Parathyroid adenoma (tissue), 2 donors: Measurements from ENCODE around the gene DOCK4.

Source experiments
- H2AFZ ChIP-seq: fragments of 300-600 bp; sonication (generic); one replicate; pipeline ENCODE4 v1.7.0; 2017; ENCODE audit warnings: antibody characterized with exemption, mild to moderate bottlenecking
- H3K27ac ChIP-seq: fragments of 300-600 bp; sonication (generic); one replicate; pipeline ENCODE4 v1.7.0; 2017
- H3K27me3 ChIP-seq: fragments of 300-600 bp; sonication (generic); one replicate; pipeline ENCODE4 v1.7.0; 2017; ENCODE audit warnings: low read length; ENCODE audit not compliant: control insufficient read depth, insufficient read depth
- H3K36me3 ChIP-seq: fragments of 300-600 bp; sonication (generic); one replicate; pipeline ENCODE4 v1.7.0; 2017; ENCODE audit warnings: low read length; ENCODE audit not compliant: control insufficient read depth, insufficient read depth
- H3K4me1 ChIP-seq: fragments of 300-600 bp; sonication (generic); one replicate; pipeline ENCODE4 v1.7.0; 2017; ENCODE audit warnings: control low read depth
- H3K4me2 ChIP-seq: fragments of 300-600 bp; sonication (generic); one replicate; pipeline ENCODE4 v1.7.0; 2017; ENCODE audit warnings: low read length
- H3K4me3 ChIP-seq: fragments of 300-600 bp; sonication (generic); one replicate; pipeline ENCODE4 v1.7.0; 2017; ENCODE audit warnings: low read depth, low read length
- H3K79me2 ChIP-seq: fragments of 300-600 bp; sonication (generic); one replicate; pipeline ENCODE4 v1.7.0; 2017; ENCODE audit warnings: control low read depth
- H3K9ac ChIP-seq: fragments of 300-600 bp; sonication (generic); one replicate; pipeline ENCODE4 v1.7.0; 2017; ENCODE audit warnings: mild to moderate bottlenecking
- H3K9me3 ChIP-seq: fragments of 300-600 bp; sonication (generic); one replicate; pipeline ENCODE4 v1.7.0; 2017; ENCODE audit warnings: low read length; ENCODE audit not compliant: control insufficient read depth
- TF ChIP-seq, protein P1 (sequence below): fragments of 300-600 bp; sonication (generic); IDR thresholded peaks from one replicate; pipeline ENCODE4 v1.7.0; 2017; ENCODE audit warnings: antibody characterized with exemption, mild to moderate bottlenecking
- donor health status: primary hyperparathyroidism.

DOCK4 gene

DNA sequence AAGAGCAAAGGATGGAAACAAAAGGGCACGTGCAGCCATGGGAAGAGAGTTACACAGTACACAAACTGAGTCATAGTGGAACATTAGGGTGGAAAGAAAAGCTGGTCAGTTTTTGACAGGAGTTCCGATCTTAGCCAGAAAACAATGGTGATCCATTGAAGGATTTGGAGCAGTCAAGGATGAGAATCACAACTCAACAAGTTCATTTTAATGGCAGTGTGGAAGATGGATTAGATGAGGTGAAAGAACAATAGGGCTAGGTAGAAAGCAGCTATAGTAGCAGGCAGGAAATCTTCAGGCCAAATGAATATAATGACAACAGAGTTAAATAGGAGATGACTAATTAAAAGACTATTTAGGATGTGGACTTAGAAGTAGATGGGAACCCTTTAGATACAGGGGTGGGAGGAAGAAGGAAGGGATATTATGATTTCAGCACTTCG, 136.3 kb downstream of the DOCK4 start:
- Histone ChIP-seq H3K4me3 (no peak overlapping the region), H3K27ac (no peak overlapping the region), H3K36me3 (no peaks in the 10 kb centered on the region), H3K79me2 (no peaks in the 10 kb centered on the region), H3K27me3 (no peaks in the 10 kb centered on the region), H3K4me1 (peaks cover 10% of the 10 kb centered on the region), H3K9me3 (no peaks in the 10 kb centered on the region), H3K4me2 (no peak overlapping the region), H2AFZ (no peak overlapping the region), H3K9ac (no peak overlapping the region)
- TF ChIP-seq, protein P1, sequence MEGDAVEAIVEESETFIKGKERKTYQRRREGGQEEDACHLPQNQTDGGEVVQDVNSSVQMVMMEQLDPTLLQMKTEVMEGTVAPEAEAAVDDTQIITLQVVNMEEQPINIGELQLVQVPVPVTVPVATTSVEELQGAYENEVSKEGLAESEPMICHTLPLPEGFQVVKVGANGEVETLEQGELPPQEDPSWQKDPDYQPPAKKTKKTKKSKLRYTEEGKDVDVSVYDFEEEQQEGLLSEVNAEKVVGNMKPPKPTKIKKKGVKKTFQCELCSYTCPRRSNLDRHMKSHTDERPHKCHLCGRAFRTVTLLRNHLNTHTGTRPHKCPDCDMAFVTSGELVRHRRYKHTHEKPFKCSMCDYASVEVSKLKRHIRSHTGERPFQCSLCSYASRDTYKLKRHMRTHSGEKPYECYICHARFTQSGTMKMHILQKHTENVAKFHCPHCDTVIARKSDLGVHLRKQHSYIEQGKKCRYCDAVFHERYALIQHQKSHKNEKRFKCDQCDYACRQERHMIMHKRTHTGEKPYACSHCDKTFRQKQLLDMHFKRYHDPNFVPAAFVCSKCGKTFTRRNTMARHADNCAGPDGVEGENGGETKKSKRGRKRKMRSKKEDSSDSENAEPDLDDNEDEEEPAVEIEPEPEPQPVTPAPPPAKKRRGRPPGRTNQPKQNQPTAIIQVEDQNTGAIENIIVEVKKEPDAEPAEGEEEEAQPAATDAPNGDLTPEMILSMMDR, result no peak

DNA sequence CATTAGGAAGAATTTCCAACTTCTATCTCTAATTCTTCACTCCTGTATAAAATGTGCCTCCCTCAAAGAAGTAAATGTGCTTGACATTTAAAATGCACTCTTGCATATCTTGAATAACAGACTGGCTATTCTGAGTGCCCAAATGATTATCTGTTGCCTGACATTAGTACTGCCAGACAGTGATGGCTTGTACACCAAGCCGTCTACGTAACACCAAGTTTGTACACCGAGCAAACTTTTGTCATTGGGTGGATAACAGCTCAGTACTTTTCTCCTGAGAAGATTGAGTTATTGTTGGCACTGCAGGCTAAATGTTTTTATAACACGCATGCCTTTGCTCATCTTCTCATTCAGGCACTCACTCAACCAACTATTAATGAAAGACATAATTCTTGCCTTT, 137.2 kb downstream of the DOCK4 start:
- H2AFZ ChIP-seq, result no peak overlapping the region
- H3K27me3 ChIP-seq, result no peaks in the 10 kb centered on the region
- no peaks in the 10 kb centered on the region for H3K79me2 ChIP-seq
- H3K4me3 ChIP-seq, result no peak overlapping the region
- TF ChIP-seq, protein P1, result no peak
- H3K9me3 ChIP-seq, result no peaks in the 10 kb centered on the region
- H3K4me2 ChIP-seq, result no peak overlapping the region
- no peak overlapping the region for H3K27ac ChIP-seq
- H3K4me1 ChIP-seq, result peaks cover 10% of the 10 kb centered on the region
- no peak overlapping the region for H3K9ac ChIP-seq
- no peaks in the 10 kb centered on the region for H3K36me3 ChIP-seq

DNA sequence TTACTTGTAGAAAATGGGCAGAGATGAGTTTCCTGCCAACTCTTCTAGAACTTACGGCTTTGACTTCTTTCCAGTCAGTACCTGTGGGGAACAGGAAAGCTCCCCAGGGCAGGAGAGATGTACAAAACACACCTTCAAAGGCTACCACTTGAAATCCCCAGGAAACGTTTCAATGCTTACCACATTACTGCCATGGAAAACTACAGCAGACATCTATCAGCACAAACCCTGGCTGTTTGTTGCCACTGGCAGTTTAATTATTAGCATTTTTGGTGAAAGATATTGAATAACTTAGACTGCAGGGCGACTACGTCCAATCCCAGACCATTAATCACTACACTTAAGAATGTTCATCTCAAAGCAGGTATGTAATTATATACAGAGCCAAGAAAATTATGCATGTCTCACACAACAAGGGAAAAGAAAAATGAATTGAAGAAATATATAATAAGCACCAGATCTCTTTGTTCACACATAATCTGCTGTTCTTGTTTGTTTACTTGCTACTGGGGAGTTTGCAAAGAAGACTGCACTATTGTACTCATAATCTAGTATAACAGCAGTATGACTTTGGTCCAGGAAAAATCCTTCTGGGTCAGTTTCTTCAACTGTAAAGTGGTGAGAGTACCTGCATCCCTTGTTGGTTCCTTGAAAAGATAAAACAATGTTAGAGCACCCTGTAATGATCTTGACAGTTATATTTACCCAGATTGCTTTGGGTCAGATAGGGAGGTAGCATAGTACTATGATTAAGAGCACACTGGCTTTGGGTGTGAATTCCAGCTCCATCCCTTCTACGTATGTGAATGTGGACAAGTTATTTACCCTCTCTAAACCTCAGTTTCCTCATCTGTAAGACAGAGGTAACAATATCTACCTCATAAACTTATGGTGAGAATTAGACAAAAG, 138.3 kb downstream of the DOCK4 start:
- Histone ChIP-seq H3K4me3 (no peak overlapping the region), H2AFZ (no peak overlapping the region), H3K4me1 (peaks cover 10% of the 10 kb centered on the region), H3K4me2 (no peak overlapping the region), H3K79me2 (no peaks in the 10 kb centered on the region), H3K9me3 (no peaks in the 10 kb centered on the region), H3K27ac (no peak overlapping the region), H3K9ac (no peak overlapping the region), H3K27me3 (no peaks in the 10 kb centered on the region), H3K36me3 (no peaks in the 10 kb centered on the region)
- TF ChIP-seq, protein P1, result no peak

DNA sequence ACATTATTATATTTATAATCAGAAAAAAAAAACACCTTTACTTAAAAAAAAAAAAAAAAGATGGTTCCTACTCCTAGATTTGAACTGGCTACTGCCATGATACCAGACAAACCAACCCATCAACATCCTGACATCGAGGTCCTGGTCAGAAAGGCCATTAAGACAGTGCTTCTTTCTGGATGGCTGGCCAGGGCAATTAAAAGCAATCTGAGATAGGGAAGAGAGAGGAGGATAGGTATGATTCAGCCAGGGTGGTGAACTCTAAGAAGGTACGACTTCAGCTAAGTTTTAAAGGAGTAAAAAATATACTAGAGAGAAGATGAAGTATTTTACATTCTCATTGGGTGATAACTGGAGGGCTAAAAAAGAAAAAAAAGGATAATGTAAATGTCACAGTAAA, 139.0 kb downstream of the DOCK4 start:
- Histone ChIP-seq H2AFZ (no peak overlapping the region), H3K27ac (no peak overlapping the region), H3K4me2 (no peak overlapping the region), H3K9me3 (no peaks in the 10 kb centered on the region), H3K4me1 (peaks cover 5% of the 10 kb centered on the region), H3K4me3 (no peak overlapping the region), H3K27me3 (no peaks in the 10 kb centered on the region), H3K36me3 (no peaks in the 10 kb centered on the region), H3K9ac (no peak overlapping the region), H3K79me2 (no peaks in the 10 kb centered on the region)
- TF ChIP-seq, protein P1, result no peak

DNA sequence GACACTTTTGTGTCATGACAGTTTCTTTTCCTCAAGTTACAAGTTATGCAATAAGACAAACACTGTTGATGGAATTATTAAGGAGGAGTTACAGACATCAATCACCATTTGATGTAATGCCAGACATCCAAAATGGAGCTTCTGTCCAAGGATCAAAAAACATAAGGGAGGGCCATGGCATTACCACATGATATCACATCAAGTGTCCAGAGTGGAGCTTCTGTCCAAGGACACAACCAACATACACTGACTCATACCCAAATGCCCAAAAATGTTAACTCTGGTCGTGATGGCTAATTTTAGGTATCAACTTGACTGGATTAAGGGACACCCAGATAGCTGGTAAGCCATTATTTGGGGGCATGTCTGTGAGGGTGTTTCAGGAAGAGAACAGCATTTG, 140.4 kb downstream of the DOCK4 start:
- TF ChIP-seq, protein P1, result no peak
- Histone ChIP-seq H3K9me3 (no peaks in the 10 kb centered on the region), H3K27me3 (no peaks in the 10 kb centered on the region), H3K4me1 (peaks cover 1% of the 10 kb centered on the region), H3K9ac (no peak overlapping the region), H3K27ac (no peak overlapping the region), H3K36me3 (no peaks in the 10 kb centered on the region), H3K4me3 (no peak overlapping the region), H2AFZ (no peak overlapping the region), H3K4me2 (no peak overlapping the region), H3K79me2 (no peaks in the 10 kb centered on the region)
